EH (cell line): ENCODE results near the gene ARHGAP26.

ENCODE experiments used
- DNase-seq: peaks from one replicate; pipeline ENCODE4 v3.0.0-alpha.2; 2015; ENCODE audit warnings: low read depth

ARHGAP26 gene

GRCh38 chr5:143275512-143276363, 505.6 kb downstream of the ARHGAP26 start:
- no peak for DNase-seq

- no peak for DNase-seq
Observed at GRCh38 chr5:143277536-143277935, 507.4 kb downstream of the ARHGAP26 start.
